ENCODE results near the gene BMP7. TPM values are rescaled to one million over a fixed set of nuclear protein-coding genes. Genes with fewer than 3 reads are reported as not detected.
"Not testable (repeated sequence)": the region's sequence is repeated elsewhere in the genome, so short reads cannot be mapped to it uniquely, and the experiment has no call there.

BMP7 gene
- total and polyA plus RNA-seq, 9 donors, result 0.07 to 19.4 (median 0.83) TPM

DNA sequence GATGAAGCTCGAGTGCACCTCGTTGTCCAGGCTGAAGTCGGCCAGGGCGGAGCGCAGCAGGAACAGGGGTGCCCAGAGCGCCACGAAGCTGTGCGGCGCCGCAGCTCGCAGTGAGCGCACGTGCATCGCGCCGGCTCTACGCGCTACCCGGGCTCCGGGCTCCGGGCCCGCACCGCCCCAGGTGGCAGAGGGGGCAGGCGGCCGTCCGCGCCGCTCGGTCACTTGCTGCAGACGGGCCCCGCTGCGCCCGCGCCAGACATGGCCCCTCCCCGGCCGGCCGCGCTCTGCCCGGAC is 497 bp downstream of the BMP7 start:
- 0 to 1% (median 0%) methylated on average over 5 to 39 of the region's 39 CpGs for WGBS, 3 donors
- H3K9me3 ChIP-seq, result no peaks in the 10 kb centered on the region
- TF ChIP-seq, protein P1, sequence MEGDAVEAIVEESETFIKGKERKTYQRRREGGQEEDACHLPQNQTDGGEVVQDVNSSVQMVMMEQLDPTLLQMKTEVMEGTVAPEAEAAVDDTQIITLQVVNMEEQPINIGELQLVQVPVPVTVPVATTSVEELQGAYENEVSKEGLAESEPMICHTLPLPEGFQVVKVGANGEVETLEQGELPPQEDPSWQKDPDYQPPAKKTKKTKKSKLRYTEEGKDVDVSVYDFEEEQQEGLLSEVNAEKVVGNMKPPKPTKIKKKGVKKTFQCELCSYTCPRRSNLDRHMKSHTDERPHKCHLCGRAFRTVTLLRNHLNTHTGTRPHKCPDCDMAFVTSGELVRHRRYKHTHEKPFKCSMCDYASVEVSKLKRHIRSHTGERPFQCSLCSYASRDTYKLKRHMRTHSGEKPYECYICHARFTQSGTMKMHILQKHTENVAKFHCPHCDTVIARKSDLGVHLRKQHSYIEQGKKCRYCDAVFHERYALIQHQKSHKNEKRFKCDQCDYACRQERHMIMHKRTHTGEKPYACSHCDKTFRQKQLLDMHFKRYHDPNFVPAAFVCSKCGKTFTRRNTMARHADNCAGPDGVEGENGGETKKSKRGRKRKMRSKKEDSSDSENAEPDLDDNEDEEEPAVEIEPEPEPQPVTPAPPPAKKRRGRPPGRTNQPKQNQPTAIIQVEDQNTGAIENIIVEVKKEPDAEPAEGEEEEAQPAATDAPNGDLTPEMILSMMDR (IDR thresholded peaks at IDR 0.05), result no peak
- TF ChIP-seq EP300 (IDR thresholded peaks at IDR 0.05), result no peak
- no peak for TF ChIP-seq POLR2A (IDR thresholded peaks at IDR 0.05)
- no peak for DNase-seq
- H3K36me3 ChIP-seq, result no peaks in the 10 kb centered on the region
- no peak overlapping the region for H3K4me3 ChIP-seq
- H3K27me3 ChIP-seq, result no peaks in the 10 kb centered on the region
- intact Hi-C loops (cut with DNase I), result no loop called here
- peaks cover 1% of the 10 kb centered on the region for H3K4me1 ChIP-seq (ENCODE audit: insufficient read depth)
- no peak overlapping the region for H3K27ac ChIP-seq

DNA sequence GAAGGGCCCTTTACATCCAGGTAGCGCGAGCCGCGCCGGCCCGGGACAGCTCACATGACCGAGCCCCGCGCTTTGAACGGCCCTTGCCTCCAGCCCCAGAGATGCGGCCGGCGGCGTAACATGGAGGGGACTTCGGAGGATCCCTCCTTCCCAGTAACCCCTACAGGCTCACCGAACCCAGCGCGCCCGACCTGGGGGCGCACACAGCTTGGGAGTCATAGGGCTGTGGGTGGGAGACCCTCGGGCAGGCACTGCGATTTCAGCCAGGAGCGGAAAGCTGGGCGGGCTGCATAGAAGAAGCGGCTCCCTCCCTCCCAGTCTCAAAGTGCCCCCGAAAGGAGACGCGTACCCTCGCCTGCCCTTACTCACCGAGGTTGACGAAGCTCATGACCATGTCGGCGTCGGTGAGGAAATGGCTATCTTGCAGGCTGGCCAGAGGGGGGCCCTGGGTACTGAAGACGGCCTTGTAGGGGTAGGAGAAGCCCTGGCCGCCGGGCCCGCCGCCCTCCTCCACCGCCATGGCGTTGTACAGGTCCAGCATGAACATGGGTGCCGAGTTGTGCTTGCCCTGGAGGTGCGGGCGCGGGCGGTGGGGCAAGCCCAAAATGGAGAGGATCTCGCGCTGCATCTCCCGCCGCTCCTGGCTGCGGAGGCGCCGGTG is 975 bp downstream of the BMP7 start:
- no peaks in the 10 kb centered on the region for H3K9me3 ChIP-seq
- TF ChIP-seq, protein P1 (IDR thresholded peaks at IDR 0.05), result no peak
- TF ChIP-seq EP300 (IDR thresholded peaks at IDR 0.05) (no peak), POLR2A (IDR thresholded peaks at IDR 0.05) (no peak)
- peaks cover 1% of the 10 kb centered on the region for H3K4me1 ChIP-seq (ENCODE audit: insufficient read depth)
- DNase-seq, result no peak
- intact Hi-C loops (cut with DNase I), result no loop called here
- H3K27ac ChIP-seq, result no peak overlapping the region
- H3K27me3 ChIP-seq, result no peaks in the 10 kb centered on the region
- no peak overlapping the region for H3K4me3 ChIP-seq
- 1 to 2% (median 1%) methylated on average over 34 to 53 of the region's 53 CpGs for WGBS, 3 donors
- no peaks in the 10 kb centered on the region for H3K36me3 ChIP-seq

DNA sequence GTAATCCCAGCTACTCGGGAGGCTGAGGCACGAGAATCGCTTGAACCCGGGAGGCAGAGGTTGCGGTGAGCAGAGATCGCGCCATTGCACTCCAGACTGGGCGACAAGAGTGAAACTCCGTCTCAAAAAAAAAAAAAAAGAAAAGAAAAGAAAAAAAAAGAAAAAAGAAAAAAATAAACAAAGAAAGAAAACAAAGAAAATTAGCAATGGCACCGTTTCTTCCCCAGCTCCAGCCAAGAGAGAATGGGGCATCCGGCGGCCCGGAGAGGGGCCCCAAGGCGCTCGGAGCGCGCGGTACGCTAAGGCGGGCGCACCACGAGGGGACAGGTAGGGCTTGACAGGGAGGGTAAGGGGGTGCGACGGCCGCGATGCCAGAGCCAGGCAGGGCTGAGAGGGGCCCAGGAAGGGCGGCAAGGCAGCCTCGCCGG is 1.5 kb downstream of the BMP7 start:
- 7 to 8% (median 7%) methylated on average over 29 of the region's 29 CpGs for WGBS, 3 donors
- H3K27me3 ChIP-seq; H3K27ac ChIP-seq; intact Hi-C loops (cut with DNase I); H3K4me1 ChIP-seq (ENCODE audit: insufficient read depth); H3K36me3 ChIP-seq; H3K9me3 ChIP-seq; DNase-seq; H3K4me3 ChIP-seq: not testable (repeated sequence)

DNA sequence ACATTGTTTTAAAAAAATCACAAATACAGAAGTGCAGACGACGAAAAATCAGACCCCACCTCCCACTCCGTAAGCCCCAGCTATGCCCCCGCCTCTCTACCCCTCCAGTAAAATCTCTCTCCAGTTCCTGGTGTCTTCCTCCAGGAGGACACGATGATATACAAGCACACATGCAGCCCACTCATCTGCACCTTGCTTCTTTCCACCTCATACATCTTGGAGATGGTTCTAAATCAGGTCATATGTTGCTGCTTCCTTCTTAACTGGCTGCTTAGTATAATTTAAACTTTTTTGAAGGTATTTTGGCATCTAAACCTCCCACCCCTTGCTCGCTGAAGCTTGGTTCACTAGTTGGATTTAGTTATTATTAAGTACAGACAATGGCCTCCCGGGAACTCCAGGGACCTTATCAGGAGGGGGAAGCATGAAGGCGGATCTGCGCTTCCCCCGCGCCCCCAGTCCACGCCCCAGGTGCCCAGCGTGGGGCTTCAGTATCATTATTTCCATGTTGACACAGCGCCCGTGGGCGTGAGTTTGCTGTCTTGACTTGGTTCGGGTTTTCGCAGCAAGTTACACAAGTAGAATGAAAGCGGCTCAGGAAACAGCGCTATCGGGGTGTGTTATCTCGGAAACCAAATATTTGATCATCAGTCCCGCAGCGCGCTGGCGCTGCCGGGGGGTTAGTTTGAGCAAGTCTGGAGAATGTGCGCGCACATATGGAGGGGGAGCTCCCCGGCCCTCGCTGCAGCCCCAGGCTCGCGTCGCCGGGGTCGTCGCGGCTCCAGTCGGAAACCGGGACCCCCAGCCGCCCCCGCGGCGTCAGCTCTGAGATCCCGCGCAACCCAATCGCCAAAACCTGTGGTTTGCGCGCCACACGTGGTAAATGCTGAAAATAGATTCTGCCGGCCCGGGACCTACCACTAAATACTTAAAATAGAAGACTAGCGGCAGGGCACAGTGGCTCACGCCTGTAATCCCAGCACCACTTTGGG is 2.3 kb downstream of the BMP7 start:
- Histone ChIP-seq H3K27me3 (no peaks in the 10 kb centered on the region), H3K9me3 (no peaks in the 10 kb centered on the region), H3K4me1 (ENCODE audit: insufficient read depth) (peaks cover 1% of the 10 kb centered on the region), H3K36me3 (no peaks in the 10 kb centered on the region), H3K27ac (no peak overlapping the region), H3K4me3 (no peak overlapping the region)
- 15 to 18% (median 16%) methylated on average over 54 of the region's 54 CpGs for WGBS, 3 donors
- intact Hi-C loops (cut with DNase I), result no loop called here
- TF ChIP-seq POLR2A (IDR thresholded peaks at IDR 0.05) (no peak), EP300 (IDR thresholded peaks at IDR 0.05) (no peak)
- TF ChIP-seq, protein P1 (IDR thresholded peaks at IDR 0.05), result no peak
- no peak for DNase-seq
